ENCODE results near the gene KLK13.

DNA sequence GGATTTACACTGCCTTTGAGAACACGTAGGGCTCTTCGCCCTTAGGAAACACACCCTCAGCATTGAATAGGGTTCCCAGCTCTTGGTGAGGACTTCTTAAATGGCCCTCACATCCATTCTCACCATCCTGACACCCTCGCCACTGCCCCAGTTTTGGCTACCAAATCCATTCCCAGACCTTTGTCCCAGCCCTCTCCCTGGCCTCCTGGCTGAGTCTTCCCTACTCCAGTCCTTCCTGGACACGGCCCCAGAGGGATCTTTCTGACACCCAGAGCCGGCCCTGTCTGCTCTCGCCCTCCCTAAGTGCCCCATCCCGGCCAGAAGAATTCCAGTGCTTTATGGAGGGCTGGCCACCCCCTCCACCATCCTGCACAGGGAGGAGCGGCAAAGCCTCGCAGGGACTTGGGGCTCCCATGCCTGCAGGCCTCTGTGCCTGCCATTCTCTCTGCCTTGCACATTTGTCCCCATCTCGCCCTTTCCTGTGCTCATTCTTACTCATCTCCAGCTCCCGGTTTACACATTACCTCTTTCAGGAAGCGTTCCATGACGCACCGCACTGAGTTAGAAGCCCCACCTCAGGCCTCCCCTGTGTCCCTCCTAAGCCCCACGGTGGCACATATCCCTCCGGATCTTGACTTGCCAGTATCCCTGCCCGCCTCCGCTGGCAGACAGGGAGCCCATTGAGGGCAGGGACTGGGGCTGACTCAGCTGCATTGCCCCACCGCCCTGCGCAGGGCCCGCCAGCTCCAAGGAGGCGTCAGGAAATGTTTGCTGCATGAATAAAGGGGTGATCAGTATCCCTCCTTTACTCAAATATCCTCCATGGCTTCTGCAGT is 28.8 kb upstream of the KLK13 start:
- TF ChIP-seq, protein P1, sequence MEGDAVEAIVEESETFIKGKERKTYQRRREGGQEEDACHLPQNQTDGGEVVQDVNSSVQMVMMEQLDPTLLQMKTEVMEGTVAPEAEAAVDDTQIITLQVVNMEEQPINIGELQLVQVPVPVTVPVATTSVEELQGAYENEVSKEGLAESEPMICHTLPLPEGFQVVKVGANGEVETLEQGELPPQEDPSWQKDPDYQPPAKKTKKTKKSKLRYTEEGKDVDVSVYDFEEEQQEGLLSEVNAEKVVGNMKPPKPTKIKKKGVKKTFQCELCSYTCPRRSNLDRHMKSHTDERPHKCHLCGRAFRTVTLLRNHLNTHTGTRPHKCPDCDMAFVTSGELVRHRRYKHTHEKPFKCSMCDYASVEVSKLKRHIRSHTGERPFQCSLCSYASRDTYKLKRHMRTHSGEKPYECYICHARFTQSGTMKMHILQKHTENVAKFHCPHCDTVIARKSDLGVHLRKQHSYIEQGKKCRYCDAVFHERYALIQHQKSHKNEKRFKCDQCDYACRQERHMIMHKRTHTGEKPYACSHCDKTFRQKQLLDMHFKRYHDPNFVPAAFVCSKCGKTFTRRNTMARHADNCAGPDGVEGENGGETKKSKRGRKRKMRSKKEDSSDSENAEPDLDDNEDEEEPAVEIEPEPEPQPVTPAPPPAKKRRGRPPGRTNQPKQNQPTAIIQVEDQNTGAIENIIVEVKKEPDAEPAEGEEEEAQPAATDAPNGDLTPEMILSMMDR (IDR thresholded peaks at IDR 0.05) = no peak
- TF ChIP-seq POLR2A (IDR thresholded peaks at IDR 0.05) (no peak), POLR2AphosphoS5 (IDR thresholded peaks at IDR 0.05) (no peak), EP300 (IDR thresholded peaks at IDR 0.05) (no peak)

Data from sigmoid colon (tissue), 4 donors.